Fibroblast of peridontal ligament (primary cell): ENCODE data around the gene SYNGR3.
A peak's percentile ranks its signal among the peaks of the same experiment; 100 is the strongest.
"Not testable (repeated sequence)": the region's sequence is repeated elsewhere in the genome, so short reads cannot be mapped to it uniquely, and the experiment has no call there.

Experiments used
- DNase-seq: peaks from one replicate; pipeline ENCODE4 v3.0.0-alpha.2; 2010; ENCODE audit errors: extremely low read depth

The SYNGR3 gene

DNA sequence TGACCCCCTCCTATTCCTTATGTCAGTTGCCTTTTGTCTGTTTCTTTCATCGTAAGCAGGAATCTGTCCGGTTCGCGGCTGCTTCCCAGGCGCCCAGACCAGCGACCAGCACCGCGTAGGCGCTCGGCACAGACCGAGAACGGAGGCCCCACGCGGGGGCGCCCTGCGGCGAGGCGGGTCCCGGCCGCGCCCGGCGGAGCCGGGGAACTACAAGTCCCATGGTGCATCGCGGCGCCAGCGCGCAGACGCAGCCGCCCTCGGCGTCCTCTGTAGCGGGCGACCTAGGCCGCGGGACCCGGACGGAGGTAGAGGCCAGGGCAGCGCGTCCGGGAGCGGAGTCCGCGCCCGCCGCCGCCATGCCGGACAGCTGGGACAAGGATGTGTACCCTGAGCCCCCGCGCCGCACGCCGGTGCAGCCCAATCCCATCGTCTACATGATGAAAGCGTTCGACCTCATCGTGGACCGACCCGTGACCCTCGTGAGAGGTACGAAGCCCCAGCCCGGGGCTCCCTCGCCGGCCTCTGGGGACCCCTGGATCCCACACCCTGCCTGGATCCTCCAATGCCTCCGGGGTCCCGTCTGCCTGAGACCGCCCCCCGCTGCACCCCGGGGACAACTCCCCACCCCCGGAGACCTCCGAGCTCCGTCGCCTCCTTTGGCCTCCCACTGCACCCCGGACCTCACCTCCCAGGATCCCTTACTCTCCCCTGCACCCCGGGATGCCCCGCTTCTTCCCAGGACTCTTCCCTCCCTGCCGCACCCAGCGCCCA, 30.3 kb upstream of the SYNGR3 start, which contains the start of gene NDUFB10:
NDUFB10 (plus strand) TSS at position 270 of the 771 bp plus-strand sequence; CDS start at position 357, 87 bp downstream.
- DNase-seq = peak; percentile 84

DNA sequence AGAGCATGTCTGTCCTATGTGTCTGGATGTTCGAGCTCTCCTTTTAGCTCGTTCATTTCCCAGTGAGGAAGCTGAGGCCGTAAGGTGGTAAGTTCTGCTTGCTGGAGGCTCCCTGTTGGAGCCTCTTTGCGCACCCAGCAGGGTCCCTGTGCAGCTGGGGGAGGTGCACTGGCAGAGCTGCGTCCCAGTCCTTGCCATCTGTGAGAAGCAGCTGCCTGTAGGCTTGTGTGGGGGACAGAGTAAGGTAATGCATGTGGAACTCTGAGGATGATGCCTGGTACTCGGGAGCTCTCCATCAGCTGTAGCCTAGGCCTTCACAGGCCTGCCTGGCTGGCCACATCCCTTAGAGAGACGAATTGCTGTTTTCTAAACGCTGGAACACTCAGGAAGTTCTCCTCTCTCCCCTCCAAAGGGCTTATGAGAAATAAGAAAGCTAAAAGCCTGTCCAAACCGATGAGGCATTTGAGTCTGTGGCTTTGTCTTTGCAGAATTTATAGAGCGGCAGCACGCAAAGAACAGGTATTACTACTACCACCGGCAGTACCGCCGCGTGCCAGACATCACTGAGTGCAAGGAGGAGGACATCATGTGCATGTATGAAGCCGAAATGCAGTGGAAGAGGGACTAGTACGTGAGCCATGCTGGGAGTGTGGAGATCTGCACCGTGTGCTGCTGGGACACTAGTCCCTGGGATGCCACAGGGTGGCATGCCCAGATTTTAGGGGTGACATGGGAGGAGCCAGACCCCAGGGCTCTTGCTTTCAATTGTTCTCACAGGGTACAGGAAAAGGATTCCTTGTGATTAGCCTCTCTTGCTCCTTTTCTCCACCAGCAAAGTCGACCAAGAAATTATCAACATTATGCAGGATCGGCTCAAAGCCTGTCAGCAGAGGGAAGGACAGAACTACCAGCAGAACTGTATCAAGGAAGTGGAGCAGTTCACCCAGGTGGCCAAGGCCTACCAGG, 28.8 kb upstream of the SYNGR3 start:
- peak; percentile 28 for DNase-seq

DNA sequence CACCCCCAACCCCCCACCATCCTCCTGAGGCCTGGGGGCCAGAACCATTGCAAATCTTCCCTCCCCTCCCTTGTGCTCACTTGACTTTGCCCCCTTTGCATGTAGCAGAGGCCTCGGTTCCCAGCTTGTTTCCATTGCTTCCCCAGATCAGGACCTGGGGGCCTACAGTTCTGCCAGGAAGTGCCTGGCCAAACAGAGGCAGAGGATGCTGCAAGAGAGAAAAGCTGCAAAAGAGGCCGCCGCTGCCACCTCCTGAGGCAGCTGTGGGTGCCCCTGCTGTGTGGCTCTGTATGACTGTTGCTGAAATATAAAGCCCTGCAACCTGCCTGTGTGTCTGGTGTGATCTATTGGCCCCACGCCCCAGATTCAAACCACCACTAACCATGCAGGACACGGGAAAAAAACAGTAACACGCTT, 28.1 kb upstream of the SYNGR3 start:
- no peak for DNase-seq

DNA sequence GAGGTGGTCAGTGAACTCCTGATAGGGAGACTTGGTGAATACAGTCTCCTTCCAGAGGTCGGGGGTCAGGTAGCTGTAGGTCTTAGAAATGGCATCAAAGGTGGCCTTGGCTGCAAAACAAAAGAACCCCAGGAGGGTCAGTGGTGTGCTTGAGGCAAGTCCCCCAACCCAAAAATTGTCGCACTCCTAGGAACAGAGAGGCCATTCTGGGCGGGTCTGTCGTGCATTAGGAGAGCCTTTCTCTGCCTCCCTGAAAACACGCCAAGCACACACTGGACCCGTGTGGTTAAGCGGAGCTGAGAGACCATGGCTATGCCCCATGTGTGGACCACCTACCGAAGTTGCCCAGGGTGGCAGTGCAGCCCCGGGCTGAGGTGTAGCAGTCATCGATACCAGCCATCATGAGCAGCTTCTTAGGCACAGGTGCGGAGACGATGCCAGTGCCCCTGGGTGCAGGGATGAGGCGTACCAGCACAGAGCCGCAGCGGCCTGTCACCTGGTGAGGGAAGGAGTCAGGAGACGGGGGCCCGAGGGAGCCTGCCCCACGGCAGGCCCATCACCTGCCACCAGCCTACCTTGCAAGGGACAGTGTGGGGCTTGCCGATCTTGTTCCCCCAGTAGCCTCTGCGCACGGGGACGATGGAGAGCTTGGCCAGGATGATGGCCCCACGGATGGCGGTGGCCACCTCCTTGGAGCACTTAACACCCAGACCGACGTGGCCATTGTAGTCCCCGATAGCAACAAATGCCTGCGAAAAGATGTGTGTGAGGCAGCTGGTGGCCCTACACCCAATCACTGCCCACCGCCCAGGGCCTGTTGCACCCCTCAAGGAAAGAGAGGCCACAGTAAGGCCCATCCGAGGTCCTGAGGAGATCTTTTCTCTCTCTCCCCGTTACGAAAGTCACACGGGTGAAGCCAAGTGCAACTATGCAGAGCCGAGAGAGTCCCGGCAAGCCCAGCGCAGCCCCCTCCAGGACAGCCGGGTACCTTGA, 27.3 kb upstream of the SYNGR3 start:
- not testable (repeated sequence) for DNase-seq

DNA sequence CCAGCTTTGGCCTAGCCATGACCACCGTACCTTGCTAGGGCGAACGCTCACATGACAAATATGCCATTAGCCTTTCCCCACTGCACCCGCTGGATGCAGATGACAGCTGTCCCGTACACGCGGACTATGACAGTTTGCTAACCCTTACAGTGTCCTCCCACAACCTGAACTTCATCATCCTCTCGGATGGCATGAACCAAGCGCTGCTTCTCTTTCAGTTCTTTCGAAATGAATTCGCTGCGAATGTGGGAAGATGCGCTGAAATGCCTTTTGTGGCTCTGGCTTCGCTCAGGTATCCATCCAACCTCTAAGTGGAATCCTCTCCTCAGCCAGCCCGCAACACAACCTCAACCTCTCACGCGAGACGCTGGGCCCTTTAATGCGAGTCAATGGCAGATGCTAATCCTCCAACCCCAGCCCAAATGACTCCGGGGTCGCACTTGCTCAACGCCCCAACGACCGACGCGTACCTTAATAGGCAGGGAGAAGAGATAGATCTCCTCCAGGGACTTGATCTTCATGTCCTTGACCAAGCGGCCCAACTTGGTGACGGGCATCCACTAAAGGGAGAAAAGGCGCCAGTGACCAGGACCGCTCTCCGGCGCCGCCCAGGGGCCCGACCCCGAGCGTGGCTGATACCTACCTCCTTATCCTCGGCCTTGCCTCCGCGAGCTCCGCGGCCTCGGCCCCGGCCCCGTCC, 25.8 kb upstream of the SYNGR3 start:
- DNase-seq = peak; percentile 34

DNA sequence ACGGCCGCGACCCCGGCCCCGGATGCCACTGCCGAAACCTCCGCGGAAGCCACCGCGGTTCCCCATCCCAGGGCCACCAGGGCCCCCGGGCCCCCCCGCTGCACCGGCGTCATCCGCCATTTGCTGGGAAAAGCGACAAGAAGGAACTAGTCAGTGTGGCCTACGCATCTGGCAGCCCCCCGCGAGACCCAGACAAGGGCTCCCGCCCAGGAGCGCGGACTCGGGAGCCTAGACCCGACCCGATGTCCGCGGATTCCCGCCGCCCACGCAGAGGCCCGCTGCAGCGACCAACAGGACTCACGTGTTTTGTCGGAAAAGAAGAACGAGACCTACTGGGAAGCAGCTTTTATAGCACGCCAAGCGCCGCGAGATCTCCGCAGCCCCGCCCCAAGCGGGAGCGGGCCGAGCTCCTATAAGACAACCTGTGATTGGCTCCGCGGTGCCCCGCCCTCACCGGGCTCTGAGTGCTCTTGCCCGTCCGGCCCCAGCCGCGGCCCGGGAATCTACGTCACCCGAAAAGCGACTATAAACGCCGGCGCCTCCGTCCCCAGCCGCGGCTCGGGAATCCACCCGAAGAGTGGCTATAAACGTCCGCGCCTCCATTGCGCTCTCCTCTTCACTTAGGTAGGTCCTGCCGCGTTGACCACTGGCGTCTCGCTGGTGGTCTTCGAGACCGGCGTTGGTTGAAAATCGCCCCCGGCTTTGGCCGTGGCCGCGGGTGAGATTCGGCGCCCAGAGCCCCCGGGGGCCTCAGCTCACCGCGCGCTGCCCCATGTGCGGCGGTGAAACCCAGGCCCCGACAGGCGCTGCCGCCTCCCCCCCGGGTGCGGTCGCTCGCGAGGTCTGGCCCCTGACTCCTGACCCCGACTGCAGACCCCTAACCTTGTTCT, 25.0 kb upstream of the SYNGR3 start, which contains the start of gene RPS2:
RPS2 (minus strand) TSS at position 321 of the 890 bp plus-strand sequence; CDS start at position 120, 201 bp downstream.
- DNase-seq = peak; percentile 98

DNA sequence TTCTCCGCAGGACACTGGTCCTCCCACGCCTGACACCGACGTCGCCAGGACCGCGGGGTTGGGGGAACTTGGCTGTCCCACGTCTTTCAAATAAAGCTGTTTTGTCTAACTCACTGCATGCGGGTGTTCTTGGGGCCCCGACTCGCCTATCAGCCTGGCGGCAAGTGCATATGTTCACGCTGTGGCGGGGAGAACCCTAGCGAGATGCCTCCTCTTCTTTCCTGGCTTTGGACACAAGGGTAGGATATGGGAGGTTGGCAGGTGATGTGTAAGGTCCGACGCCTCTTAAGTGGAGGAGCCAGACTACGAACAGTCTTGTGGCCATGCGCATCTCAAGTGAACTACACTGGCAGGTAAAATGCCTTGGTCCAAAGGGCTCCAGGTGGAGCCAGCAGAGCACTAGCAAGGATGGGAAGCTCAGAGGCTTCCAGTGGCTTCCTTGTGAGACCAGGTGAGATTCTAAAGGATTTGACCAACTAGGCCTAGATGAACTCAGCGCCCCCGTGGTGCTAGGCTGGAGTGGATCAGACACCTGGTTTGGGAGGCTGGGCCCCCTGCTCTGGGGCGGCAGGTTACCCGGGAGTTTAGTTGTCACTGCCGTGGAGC, 24.3 kb upstream of the SYNGR3 start:
- DNase-seq = no peak

DNA sequence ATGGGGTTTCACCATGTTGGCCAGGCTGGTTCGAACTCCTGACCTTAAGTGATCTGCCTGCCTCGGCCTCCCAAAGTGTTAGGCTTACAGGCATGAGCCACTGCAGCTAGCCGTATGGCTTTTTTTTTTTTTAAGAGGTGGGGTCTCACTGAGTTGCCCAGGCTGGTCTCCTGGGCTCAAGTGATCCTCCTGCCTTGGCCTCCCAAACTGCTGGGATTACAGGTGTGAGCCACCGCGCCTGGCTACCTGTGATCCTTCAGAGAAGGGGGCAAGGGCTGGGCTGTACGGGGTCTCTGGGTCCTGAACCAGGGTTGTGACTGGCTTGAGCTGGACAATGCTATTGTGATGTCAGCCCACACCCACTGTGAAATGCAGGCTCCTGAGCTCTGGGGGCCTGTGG, 23.3 kb upstream of the SYNGR3 start, which contains the start of gene RNF151:
RNF151 (plus strand) TSS at position 397 of the 400 bp plus-strand sequence. CDS start 26 bp downstream, outside the sequence.
- DNase-seq = no peak

DNA sequence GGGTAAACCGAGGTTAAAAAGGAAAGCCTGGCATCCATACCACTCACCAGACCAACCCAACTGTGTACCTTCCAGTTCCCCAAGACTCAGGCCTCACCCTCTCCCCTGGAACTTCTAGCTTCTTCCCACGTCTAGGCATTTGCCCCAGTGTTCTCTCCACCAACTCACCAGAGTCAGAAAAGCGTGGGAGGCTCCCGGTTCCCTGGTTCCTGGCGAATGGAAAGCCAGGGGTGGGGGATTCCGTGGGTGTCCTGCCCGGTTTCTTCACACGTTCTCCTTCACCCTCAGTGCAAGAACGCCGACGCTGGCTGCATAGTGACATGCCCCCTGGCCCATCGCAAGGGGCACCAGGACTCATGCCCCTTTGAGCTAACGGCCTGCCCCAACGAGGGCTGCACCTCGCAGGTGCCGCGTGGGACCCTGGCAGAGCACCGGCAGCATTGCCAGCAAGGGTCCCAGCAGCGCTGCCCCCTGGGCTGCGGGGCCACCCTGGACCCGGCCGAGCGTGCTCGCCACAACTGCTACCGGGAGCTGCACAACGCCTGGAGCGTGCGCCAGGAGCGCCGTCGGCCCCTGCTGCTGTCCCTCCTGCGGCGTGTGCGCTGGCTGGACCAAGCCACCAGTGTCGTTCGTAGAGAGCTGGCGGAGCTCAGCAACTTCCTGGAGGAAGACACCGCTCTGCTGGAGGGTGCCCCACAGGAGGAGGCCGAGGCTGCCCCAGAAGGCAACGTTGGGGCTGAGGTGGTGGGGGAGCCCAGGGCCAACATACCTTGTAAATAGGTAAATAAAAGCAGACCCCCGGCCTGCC, 21.4 kb upstream of the SYNGR3 start:
- DNase-seq = no peak

DNA sequence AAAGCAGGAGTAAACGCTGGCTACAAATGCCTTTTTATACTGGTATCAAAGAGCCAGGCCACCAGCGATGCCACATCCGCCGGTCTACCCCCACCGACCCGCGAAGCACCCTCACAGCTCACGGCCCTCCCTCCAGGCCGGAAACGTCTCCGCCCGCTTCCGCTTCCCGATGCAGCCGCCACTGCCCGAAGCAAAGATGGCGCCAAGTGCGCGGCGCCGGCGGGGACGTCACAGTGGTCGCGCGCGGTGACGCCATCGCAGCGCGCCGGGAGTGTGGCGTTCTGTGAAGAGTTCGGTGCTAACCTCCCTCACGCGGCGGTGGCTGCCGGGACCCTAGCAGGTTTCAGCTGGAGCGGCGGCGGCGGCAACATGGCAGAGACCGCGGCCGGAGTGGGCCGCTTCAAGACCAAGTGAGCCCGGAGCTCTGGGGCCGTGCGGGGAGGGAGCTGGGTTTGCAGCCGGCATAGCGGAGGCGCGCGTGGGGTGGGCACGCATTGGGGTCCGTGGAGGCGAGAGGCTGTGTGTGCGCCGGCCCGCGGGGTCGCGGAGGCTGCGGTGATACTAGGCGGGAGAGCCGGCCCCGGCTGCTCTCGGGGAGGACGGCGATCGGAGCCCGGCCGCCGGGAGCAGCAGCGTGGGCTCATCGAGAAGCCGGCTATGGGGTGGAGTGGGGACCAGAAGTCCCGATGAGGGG, 17.8 kb upstream of the SYNGR3 start, which contains the start of gene TBL3:
TBL3 (plus strand) TSS at position 258 of the 694 bp plus-strand sequence; CDS start at position 370, 112 bp downstream.
- DNase-seq = peak; percentile 89

DNA sequence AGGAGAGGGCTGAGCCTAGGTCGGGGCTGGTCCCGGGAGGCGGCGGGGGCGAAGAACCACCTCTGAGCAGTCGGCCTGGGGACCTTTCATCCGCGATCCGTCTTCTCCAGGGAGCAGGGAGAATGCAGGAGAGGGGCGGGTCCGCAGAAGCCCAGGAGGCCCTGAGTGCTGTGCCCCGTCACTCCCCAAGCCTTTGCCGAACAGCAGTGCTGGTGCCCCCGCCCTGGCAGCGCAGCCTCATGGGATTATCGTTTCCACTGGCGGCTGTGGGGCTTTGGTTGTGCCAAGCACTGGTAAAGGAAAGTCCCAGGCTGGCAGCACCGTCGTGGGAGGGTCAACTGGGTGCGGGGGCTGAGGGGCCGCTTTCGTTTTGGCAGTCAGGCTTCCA, 17.3 kb upstream of the SYNGR3 start:
- DNase-seq = no peak

DNA sequence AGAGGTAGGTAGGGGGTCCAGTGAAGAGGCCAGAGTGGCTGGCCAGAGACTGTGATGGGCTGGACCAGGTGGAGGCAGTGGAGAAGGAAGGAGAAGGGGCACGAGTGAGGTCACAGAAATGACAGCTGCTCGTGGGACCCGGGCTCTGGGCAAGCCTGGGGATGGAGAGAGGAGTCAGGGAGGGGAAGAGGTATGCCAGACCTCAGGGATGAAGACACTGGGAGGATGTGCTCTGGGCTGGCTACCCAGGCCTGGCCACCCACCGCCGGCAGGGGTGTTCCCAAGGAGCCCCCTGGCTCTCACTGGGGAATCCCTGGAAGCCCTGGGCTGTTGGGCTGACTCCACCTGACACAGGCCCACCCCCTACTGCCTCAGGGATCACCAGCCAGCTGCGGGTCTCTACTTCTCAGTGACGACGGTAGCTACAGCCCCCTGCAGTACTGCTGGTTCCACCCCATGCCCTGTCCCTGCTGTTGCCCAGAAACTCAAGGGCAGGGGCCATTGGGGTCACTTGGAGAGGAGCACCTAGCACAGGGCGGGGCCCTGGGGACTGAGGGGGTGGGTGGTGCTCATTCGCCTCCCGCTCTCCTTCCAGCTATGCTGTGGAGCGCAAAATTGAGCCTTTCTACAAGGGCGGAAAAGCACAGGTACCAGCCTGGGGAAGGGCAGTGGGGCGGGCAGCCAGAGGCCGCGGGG, 16.2 kb upstream of the SYNGR3 start:
- DNase-seq = no peak

DNA sequence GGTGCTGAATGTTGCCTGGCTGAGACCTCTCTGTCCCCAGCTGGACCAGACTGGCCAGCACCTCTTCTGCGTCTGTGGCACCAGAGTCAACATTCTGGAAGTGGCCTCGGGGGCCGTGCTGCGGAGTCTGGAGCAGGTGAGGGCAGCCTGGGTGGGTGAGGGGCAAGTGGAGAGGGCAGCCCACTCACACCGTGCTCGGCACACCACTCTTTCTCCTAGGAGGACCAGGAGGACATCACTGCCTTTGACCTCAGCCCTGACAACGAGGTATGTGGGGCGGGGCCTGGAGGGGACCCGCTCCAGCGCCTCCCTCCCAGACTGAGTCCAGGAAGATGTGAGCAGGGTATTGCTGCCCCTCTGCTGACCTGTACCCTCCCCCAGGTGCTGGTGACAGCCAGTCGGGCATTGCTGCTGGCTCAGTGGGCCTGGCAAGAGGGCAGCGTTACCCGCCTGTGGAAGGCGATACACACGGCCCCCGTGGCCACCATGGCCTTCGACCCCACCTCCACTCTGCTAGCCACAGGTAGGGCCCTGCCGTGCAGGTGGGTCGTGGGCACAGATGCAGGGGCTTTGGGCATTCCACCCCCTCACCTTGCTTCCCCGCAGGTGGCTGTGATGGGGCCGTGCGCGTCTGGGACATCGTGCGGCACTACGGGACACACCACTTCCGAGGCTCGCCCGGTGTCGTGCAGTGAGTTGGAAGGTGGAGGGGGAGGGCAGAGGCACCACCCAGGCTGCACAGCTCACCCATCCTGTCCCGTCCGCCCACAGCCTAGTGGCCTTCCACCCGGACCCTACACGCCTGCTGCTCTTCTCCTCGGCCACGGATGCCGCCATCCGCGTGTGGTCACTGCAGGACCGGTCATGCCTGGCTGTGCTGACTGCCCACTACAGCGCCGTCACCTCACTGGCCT, 15.4 kb upstream of the SYNGR3 start:
- DNase-seq = no peak

DNA sequence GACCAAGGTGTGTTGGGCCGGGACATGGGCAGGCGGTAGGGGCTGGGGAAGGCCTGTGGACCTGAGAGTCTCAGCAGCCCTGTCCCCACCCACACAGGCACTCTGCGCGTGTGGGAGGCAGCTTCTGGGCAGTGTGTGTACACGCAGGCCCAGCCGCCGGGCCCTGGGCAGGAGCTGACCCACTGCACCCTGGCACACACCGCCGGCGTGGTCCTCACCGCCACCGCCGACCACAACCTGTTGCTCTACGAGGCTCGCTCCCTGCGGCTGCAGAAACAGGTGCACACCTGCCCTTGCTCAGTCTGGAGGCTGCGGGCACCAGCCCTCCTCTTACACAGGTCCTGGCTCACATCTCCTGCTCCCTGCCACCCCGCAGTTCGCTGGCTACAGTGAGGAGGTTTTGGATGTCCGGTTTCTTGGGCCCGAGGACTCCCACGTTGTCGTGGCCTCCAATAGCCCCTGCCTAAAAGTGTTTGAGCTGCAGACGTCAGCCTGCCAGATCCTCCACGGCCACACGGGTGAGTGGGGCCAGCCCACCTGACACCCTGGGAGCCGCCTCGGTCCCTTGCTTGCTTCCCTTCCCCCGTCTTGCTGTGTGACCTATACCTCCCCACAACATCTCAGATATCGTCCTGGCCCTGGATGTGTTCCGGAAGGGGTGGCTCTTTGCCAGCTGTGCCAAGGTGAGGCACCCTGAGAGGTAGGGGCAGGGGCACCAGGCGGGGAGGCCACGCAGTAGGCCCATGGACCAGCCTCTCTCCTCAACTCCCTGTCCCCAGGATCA, 14.1 kb upstream of the SYNGR3 start:
- DNase-seq = no peak

DNA sequence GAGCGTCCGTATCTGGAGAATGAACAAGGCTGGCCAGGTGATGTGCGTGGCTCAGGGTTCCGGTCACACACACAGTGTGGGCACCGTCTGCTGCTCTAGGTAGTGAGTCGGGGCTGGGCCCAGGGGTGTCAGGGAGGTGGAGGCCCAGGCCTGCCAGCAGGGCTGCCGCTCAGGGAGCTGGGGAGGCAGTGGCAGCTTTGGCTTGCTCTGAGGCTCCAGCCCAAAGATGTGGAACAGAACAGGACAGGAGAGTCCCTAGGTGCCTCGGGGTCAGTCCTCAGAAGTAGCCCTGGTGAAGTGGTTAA, 13.6 kb upstream of the SYNGR3 start:
- DNase-seq = no peak
